ENCODE results near the gene PHACTR1. TPM values are rescaled to one million over a fixed set of nuclear protein-coding genes. Genes with fewer than 3 reads are reported as not detected.

PHACTR1 gene
- total RNA-seq, 2 experiments from 2014 or later = 1.3 to 2.3 TPM

DNA sequence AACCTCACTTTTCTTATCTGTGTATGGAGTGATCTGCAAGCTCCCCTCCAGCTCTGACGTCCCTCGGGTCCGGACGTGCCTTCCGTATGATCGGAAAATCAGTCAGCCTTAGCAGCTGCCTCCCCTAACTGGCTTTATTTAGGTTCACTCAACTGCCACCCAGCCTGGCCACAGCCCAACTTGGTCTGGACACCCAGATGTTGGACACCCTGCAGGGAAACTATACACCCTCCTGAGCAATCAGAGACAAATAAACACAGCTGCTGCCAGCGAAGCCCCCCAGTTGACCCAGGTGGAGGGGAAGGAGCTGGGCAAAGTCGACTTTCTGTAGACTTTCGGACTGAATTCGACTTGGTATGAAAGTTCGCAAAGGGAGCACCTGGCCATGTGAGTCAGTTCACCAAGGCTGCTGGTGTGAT lies 582.8 kb downstream of the PHACTR1 start:
- Mint-ChIP-seq H3K27ac (no peak overlapping the region), H3K4me1 (ENCODE audit: low read depth) (peaks cover 18% of the 10 kb centered on the region), H3K4me3 (no peak overlapping the region), H3K9me3 (no peaks in the 10 kb centered on the region), H3K27me3 (no peaks in the 10 kb centered on the region), H3K36me3 (ENCODE audit: low read depth) (peaks cover 96% of the 10 kb centered on the region)
- no peak overlapping the region for H3K4me3 ChIP-seq (ENCODE audit: low read length)
- CTCF ChIA-PET = interaction anchor here (1.2 kb wide), 1 partner anchor 25 kb away, joined by 3 read pairs; no protein-coding TSS in a partner anchor
- intact Hi-C loops (cut with DNase I, micrococcal nuclease) = no loop called here
- peaks cover 62% of the 10 kb centered on the region for H3K36me3 ChIP-seq (ENCODE audit: insufficient read depth, low read length)
- no peak for DNase-seq
- H3K27me3 ChIP-seq (ENCODE audit: control insufficient read depth in 1 of 2, insufficient read depth in 2 of 2, low read length in 2 of 2) = no peaks in the 10 kb centered on the region
- no peaks in the 10 kb centered on the region for H3K9me3 ChIP-seq (ENCODE audit: control insufficient read depth in 1 of 2, insufficient read depth in 1 of 2, low read length in 2 of 2)
- H3K27ac ChIP-seq (ENCODE audit: low read depth in 1 of 2, low read length in 2 of 2) = no peak overlapping the region
- TF ChIP-seq CTCF (IDR thresholded peaks at IDR 0.05) = no peak
- ATAC-seq (ENCODE audit: poor library complexity) = no peak
- POLR2A ChIA-PET = interaction anchor here (0.8 kb wide), 1 partner anchor 28 kb away, joined by 3 read pairs; the partner anchor contains the start of gene TBC1D7
- peaks cover 14% of the 10 kb centered on the region for H3K4me1 ChIP-seq (ENCODE audit: insufficient read depth, low read length)

- Histone ChIP-seq H3K9me3 (ENCODE audit: control insufficient read depth in 1 of 2, insufficient read depth in 1 of 2, low read length in 2 of 2) (no peaks in the 10 kb centered on the region), H3K4me3 (ENCODE audit: low read length) (no peak overlapping the region), H3K4me1 (ENCODE audit: insufficient read depth, low read length) (peaks cover 14% of the 10 kb centered on the region), H3K27me3 (ENCODE audit: control insufficient read depth in 1 of 2, insufficient read depth in 2 of 2, low read length in 2 of 2) (no peaks in the 10 kb centered on the region), H3K36me3 (ENCODE audit: insufficient read depth, low read length) (peaks cover 61% of the 10 kb centered on the region), H3K27ac (ENCODE audit: low read depth in 1 of 2, low read length in 2 of 2) (no peak overlapping the region)
- ATAC-seq (ENCODE audit: poor library complexity) = no peak
- Mint-ChIP-seq H3K9me3 (no peaks in the 10 kb centered on the region), H3K4me3 (no peak overlapping the region), H3K4me1 (ENCODE audit: low read depth) (peaks cover 19% of the 10 kb centered on the region), H3K36me3 (ENCODE audit: low read depth) (peaks cover 96% of the 10 kb centered on the region), H3K27me3 (no peaks in the 10 kb centered on the region), H3K27ac (no peak overlapping the region)
- CTCF ChIA-PET = interaction anchor here (1.2 kb wide), 1 partner anchor 26 kb away, joined by 3 read pairs; no protein-coding TSS in a partner anchor
- TF ChIP-seq CTCF (IDR thresholded peaks at IDR 0.05) = no peak
- intact Hi-C loops (cut with DNase I, micrococcal nuclease) = no loop called here
- POLR2A ChIA-PET = no interaction called here
- DNase-seq = no peak
Observed at GRCh38 chr6:13299918-13300317, 583.4 kb downstream of the PHACTR1 start.

DNA sequence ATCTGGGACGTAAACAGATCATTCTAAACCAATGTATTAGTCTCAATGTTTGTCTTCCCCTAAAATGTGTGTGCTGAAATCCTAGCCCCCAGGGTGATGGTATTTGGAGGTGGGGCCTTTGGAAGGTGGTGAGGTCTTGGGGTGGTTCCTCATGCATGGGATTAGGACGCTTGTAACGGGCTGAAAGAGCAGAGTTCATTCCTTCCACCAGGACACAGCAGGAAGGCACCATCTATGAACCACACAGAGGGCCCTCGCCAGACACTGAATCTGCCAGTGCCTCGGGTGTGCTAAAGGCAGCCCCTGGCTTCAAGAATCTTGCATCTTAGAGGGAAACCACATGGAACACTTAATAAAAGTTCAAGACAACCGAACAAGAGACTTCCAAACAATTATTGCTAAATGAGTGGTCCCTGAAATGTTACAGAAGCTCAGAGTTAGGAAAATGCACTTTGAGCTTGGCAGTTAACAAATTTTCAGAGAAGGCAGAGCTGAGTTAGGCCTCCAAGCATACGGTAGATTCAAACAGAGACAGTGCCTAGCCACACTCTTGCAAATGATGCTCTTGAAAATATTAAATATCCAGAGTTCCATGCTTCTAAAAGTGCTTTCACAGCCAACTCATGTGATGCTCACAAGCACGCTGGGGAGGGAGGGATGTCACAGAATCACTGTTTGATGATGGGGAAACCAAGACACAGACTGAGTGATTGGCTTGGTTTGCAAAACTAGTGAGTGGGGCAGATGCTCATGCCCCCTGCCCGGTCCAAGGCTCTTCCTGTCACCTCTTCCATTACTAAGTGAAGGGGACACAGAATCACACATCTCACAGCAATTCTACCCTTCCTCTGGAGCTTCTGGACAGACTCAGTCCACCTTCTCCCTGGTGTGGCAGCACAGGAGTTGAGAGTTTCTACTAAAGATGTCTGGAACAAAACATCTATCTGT lies 584.4 kb downstream of the PHACTR1 start:
- peaks cover 96% of the 10 kb centered on the region for H3K36me3 Mint-ChIP-seq (ENCODE audit: low read depth)
- no peak overlapping the region for H3K27ac ChIP-seq (ENCODE audit: low read depth in 1 of 2, low read length in 2 of 2)
- H3K27me3 ChIP-seq (ENCODE audit: control insufficient read depth in 1 of 2, insufficient read depth in 2 of 2, low read length in 2 of 2) = no peaks in the 10 kb centered on the region
- no peaks in the 10 kb centered on the region for H3K9me3 ChIP-seq (ENCODE audit: control insufficient read depth in 1 of 2, insufficient read depth in 1 of 2, low read length in 2 of 2)
- no peak overlapping the region for H3K4me3 ChIP-seq (ENCODE audit: low read length)
- no peaks in the 10 kb centered on the region for H3K9me3 Mint-ChIP-seq
- peaks cover 14% of the 10 kb centered on the region for H3K4me1 ChIP-seq (ENCODE audit: insufficient read depth, low read length)
- ChIA-PET POLR2A (no interaction called here), CTCF (no interaction called here)
- peaks cover 19% of the 10 kb centered on the region for H3K4me1 Mint-ChIP-seq (ENCODE audit: low read depth)
- H3K27ac Mint-ChIP-seq = no peak overlapping the region
- ATAC-seq (ENCODE audit: poor library complexity) (no peak), DNase-seq (no peak)
- no peak overlapping the region for H3K4me3 Mint-ChIP-seq
- intact Hi-C loops (cut with DNase I, micrococcal nuclease) = no loop called here
- no peak for TF ChIP-seq CTCF (IDR thresholded peaks at IDR 0.05)
- peaks cover 61% of the 10 kb centered on the region for H3K36me3 ChIP-seq (ENCODE audit: insufficient read depth, low read length)
- no peaks in the 10 kb centered on the region for H3K27me3 Mint-ChIP-seq

All from CD4-positive, alpha-beta T cell (primary cell).